ENCODE measurements around the gene SLC25A47. TPM values are rescaled to one million over a fixed set of nuclear protein-coding genes. Genes with fewer than 3 reads are reported as not detected.

The SLC25A47 gene
- polyA plus RNA-seq, 3 donors: not detected

- Histone ChIP-seq H3K27me3 (ENCODE audit: control insufficient read depth in 2 of 2, insufficient read depth in 2 of 2, low read length in 2 of 2) (no peaks in the 10 kb centered on the region), H3K9ac (ENCODE audit: insufficient read depth, low read length, poor library complexity, severe bottlenecking) (no peak overlapping the region), H3K9me3 (replicated peaks in 1 of 2; ENCODE audit: control insufficient read depth in 1 of 2, insufficient read depth in 1 of 2, low read length in 2 of 2) (no peaks in the 10 kb centered on the region), H3K4me2 (replicated peaks; ENCODE audit: extremely low read depth, low read length, poor library complexity, severe bottlenecking) (no peak overlapping the region), H3K4me1 (ENCODE audit: control insufficient read depth in 1 of 2, insufficient read depth in 2 of 2, low read length in 2 of 2) (peaks cover 10 to 16% of the 10 kb centered on the region in 2 donors), H4K20me1 (ENCODE audit: insufficient read depth, low read length) (no peaks in the 10 kb centered on the region), H3K27ac (ENCODE audit: low read depth in 1 of 2, low read length in 2 of 2) (no peak overlapping the region), H3K79me2 (ENCODE audit: insufficient read depth, low read length) (no peaks in the 10 kb centered on the region), H3K36me3 (replicated peaks in 1 of 2; ENCODE audit: control insufficient read depth in 1 of 2, insufficient read depth in 2 of 2, low read length in 2 of 2) (no peaks in the 10 kb centered on the region), H3K4me3 (replicated peaks in 1 of 3; ENCODE audit: low read depth in 2 of 3, low read length in 3 of 3) (no peak overlapping the region), H2AFZ (ENCODE audit: insufficient read depth, low read depth, low read length, poor library complexity, severe bottlenecking) (no peak overlapping the region)
- H3K27me3 Mint-ChIP-seq (ENCODE audit: low read depth in 3 of 3): peaks cover 1 to 5% (median 5%) of the 10 kb centered on the region in 3 donors
- WGBS (ENCODE audit: insufficient coverage): 90% methylated on average over 9 of the region's 9 CpGs
- H3K27ac Mint-ChIP-seq: peak overlapping the region in 1 of 7 donors; percentile 11
- no peak for DNase-seq
- intact Hi-C loops (cut with micrococcal nuclease): no loop called here
- peaks cover 6% of the 10 kb centered on the region for H3K4me1 Mint-ChIP-seq
- H3K36me3 Mint-ChIP-seq: no peaks in the 10 kb centered on the region
- H3K4me3 Mint-ChIP-seq: no peak overlapping the region
- TF ChIP-seq CTCF (IDR thresholded peaks at IDR 0.05): no peak
- H3K9me3 Mint-ChIP-seq: no peaks in the 10 kb centered on the region
These were observed 1.5 kb upstream of the SLC25A47 start for GRCh38 chr14:100321473-100322137.

DNA sequence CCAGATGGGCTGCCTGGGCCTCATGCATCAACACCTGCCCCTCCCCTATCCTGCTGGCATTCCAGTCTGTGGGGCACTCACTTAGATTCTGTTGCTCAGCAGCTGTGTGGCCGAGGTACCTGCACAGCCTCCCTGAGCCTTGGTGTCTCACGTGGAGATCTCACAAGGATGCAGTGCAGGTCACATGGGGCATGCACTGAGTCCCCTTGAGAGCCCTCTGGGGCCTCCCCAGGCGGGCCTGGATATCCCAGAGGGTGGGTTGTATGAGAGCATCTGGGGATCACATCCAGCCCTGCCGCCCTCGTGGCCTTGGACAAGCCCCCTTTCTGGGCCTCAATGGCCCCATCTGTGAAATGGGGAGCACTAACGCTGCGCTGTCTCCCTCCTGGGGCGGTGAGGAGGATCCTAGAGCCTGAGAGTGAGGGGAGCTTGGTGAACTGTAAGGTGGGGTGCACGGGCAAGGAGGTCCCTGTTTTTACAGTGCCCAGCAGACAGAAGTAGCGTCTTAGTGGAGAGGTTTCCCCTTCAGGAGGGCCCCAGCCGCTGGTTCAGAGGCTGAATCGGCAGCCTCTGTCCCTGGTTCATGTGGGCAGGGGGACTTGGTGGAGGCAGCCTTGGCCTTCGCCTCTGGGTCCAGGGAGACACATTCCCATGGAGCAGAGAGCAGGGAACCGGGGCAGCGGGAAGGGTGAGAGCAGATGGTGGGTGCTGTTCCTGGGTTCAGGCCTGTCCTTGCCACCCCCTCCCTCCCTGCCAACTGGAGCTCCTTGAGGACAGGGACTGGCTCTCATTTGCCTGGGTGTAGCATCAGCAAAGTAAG lies 791 bp upstream of the SLC25A47 start:
- Mint-ChIP-seq H3K36me3 (no peaks in the 10 kb centered on the region), H3K27ac (peak overlapping the region in 1 of 7 donors; percentile 51)

More for the DNA sequence above, 791 bp upstream of the SLC25A47 start:
- intact Hi-C loops (cut with micrococcal nuclease): no loop called here
- peaks cover 0 to 3% (median 0%) of the 10 kb centered on the region in 7 donors for H3K9me3 Mint-ChIP-seq
- H3K4me3 Mint-ChIP-seq: no peak overlapping the region
- Histone ChIP-seq H4K20me1 (ENCODE audit: insufficient read depth, low read length) (no peaks in the 10 kb centered on the region), H3K9me3 (replicated peaks in 1 of 2; ENCODE audit: control insufficient read depth in 1 of 2, insufficient read depth in 1 of 2, low read length in 2 of 2) (no peaks in the 10 kb centered on the region), H3K27ac (ENCODE audit: low read depth in 1 of 2, low read length in 2 of 2) (no peak overlapping the region), H3K4me1 (ENCODE audit: control insufficient read depth in 1 of 2, insufficient read depth in 2 of 2, low read length in 2 of 2) (peaks cover 9 to 15% of the 10 kb centered on the region in 2 donors), H3K36me3 (replicated peaks in 1 of 2; ENCODE audit: control insufficient read depth in 1 of 2, insufficient read depth in 2 of 2, low read length in 2 of 2) (no peaks in the 10 kb centered on the region), H3K27me3 (ENCODE audit: control insufficient read depth in 2 of 2, insufficient read depth in 2 of 2, low read length in 2 of 2) (no peaks in the 10 kb centered on the region), H3K4me2 (replicated peaks; ENCODE audit: extremely low read depth, low read length, poor library complexity, severe bottlenecking) (no peak overlapping the region), H2AFZ (ENCODE audit: insufficient read depth, low read depth, low read length, poor library complexity, severe bottlenecking) (no peak overlapping the region), H3K9ac (ENCODE audit: insufficient read depth, low read length, poor library complexity, severe bottlenecking) (no peak overlapping the region), H3K79me2 (ENCODE audit: insufficient read depth, low read length) (no peaks in the 10 kb centered on the region), H3K4me3 (replicated peaks in 1 of 3; ENCODE audit: low read depth in 2 of 3, low read length in 3 of 3) (no peak overlapping the region)
- H3K4me1 Mint-ChIP-seq: peaks cover 6% of the 10 kb centered on the region
- DNase-seq: no peak
- 91% methylated on average over 11 of the region's 15 CpGs for WGBS (ENCODE audit: insufficient coverage)
- TF ChIP-seq CTCF (IDR thresholded peaks at IDR 0.05): no peak
- peaks cover 1 to 5% (median 3%) of the 10 kb centered on the region in 3 donors for H3K27me3 Mint-ChIP-seq (ENCODE audit: low read depth in 3 of 3)
